Measurements from ENCODE around the gene SLC5A6.

SLC5A6 gene

DNA sequence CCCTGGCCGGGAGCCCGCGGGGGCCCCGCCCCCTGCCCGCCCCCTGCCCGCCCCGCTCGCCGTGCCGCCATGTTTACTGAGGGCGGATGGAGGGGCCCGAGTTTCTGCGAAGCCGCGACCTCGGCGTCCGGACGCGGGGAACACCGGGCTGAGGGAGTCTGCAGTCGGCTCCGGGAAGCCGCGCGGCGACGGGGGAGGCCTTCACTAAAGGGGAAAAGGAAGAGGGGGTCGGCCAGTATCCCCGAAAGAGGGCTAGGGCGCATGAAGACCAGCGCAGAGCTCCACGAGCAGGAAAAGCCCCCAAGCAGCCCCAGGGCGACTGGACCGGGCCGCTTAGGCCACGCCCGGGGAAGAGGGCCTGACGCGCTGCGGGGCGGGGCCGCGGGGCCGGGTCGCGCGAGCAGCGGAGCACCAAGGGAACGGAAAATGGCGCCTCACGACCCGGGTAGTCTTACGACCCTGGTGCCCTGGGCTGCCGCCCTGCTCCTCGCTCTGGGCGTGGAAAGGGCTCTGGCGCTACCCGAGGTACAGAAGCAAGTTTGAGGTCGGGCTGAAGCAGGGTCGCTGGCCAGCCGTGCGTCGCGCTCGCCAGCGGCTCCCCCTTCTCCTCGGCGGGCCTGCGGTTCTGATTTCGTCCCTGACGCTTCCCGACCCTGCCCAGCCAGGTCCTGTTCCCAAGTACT lies at the start of gene SLC5A6, which contains the start of gene ATRAID:
SLC5A6 (minus strand) TSS at position 326 of the 683 bp plus-strand sequence. CDS start 4,618 bp downstream, outside the sequence.
ATRAID (plus strand) TSS at position 99 of the 683 bp plus-strand sequence; CDS start at position 427, 328 bp downstream.
- peak; percentile 95 for DNase-seq

- DNase-seq = no peak
Observed at GRCh38 chr2:27261241-27261925, 49.3 kb upstream of the SLC5A6 start.

GRCh38 chr2:27258051-27258450 lies 46.0 kb upstream of the SLC5A6 start:
- DNase-seq = no peak

GRCh38 chr2:27256855-27257454 lies 44.9 kb upstream of the SLC5A6 start:
- DNase-seq = no peak

- DNase-seq = no peak
Observed at GRCh38 chr2:27255660-27256059, 43.6 kb upstream of the SLC5A6 start.

DNA sequence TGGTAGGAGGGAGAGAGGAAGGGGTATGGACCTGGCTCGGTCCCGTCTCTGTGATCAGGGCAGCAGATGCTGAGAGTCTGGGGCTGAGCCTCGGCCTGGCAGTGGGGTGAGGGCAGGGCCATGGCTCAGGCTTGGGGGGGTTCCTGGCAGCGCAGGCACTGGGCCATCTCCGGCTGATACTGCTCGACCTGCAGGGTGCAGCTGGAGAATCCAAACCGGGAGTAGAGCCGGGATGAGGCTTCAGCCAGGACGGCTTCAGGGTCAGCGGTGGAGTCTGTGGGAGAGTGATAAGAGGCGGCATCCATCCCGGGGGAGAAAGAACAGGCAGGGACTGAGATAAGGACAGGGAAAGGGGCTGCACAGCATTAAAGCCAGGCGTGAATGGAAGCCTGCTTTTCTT lies 43.1 kb upstream of the SLC5A6 start:
- no peak for DNase-seq

DNA sequence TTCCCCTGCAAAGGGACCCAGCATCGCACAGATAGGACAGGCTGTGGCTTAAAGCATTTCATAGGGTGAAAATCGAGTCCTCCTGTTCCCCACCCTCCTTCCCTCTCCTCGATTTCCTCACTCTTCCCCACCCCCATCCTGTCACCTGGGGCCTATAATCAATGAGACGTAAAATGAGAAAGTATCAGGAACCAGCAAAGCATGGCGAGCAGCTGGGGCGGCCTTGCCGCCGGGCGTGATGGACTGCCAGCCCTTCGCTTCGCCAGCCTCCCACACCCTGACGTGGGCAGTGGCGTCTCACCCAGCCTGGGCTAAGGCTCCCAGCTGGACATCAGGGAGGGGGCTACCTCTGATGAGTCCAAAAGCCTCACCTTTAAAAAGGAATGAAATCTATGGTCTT lies 39.7 kb upstream of the SLC5A6 start:
- no peak for DNase-seq

DNA sequence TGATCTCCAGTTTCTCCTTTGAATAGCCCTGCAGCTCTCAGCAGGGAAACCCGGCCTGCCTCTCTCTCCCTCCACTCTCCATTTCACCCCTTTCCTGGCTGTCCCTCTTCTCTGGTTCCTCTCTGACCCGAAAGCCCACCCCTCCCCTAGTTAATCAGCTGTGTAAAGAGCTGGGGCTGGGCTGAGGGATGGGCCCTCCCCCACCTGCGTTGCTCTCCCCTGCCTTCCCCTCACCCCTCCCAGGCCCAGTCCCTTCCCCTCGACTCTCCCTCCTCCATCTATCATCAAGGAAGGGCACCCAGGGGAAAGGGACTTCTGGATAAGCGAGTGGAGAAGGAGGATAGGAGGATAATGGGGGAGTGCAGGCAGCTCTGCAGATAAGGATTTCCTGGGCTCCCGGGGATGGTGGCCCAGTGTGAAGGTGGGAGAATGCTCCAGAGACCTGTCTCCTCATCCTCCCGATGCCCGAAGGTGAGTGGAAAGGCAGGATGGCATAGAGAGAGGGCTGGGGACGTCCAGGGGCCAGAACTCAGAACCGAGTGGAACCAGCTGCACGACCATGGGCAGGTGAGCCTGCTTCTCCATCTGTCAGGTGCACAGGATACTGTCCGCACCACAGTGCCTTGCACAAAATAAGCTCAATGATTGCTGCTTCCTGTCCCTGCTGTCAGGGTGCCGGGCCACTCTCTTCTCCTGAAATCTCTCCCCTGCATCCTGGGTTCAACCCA lies 38.7 kb upstream of the SLC5A6 start:
- DNase-seq = no peak

DNA sequence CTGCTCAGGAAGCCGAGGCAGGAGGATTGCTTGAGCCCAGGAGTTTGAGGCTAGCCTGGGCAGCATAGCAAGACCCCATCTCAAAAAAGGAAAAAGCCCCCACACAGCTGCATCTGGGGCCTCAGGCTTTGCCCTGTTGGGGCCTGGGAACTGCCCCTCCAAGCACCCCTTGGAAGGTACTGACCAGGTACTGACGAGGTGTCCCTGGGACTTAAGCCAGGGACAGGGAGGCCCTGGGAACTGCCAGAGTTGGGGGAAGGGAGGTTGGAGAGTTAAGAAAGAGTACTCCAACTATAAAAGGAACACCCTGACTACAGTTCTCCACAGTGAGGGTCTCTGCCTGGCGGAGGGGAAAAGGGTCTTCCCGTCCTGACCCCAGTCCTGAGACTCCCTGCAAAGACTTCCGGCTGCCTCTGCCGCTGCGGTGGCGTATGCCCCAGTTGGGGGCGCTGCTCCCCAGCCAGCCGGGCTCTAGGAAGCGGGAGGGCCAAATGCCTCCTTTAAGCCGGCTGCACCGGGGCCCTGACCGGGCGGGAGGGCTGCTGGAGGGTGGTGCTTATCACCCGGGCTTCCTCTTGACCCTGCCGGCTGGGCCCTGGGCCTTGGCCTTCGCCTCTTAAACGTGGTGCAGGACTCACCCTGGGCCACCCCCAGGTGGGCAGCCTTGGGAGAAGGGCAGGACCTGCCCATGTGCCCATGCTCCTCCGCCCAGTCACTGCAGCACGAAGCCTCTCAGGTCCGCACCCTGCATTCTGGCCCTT lies 38.0 kb upstream of the SLC5A6 start:
- no peak for DNase-seq

- DNase-seq = no peak
Observed at GRCh38 chr2:27249159-27249890, 37.3 kb upstream of the SLC5A6 start.

- no peak for DNase-seq
Observed at GRCh38 chr2:27247893-27248292, 35.8 kb upstream of the SLC5A6 start.

DNA sequence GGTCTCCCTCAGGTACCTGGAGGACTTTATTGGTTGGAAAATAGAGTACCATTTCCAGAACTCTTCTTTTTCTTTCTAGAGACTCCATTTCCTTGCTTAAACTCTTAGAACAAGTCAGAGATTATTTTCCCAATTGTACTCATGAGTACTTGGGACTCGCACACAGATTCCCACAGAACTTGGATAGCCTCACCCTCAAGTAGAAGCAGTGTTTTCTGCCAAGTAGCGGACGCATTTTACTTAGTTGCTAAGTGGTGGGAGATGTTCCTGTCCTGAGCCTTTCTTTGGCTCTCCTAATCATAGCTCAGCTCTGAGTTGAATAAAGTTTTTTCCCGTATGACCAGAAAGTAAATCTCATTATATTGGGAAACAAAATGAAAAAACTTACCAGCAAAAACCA lies 33.6 kb upstream of the SLC5A6 start:
- no peak for DNase-seq

- DNase-seq = no peak
Observed at GRCh38 chr2:27245116-27245515, 33.0 kb upstream of the SLC5A6 start.

- no peak for DNase-seq
Observed at GRCh38 chr2:27243391-27244130, 31.5 kb upstream of the SLC5A6 start.

GRCh38 chr2:27242614-27242951 lies 30.5 kb upstream of the SLC5A6 start:
- DNase-seq = no peak

DNA sequence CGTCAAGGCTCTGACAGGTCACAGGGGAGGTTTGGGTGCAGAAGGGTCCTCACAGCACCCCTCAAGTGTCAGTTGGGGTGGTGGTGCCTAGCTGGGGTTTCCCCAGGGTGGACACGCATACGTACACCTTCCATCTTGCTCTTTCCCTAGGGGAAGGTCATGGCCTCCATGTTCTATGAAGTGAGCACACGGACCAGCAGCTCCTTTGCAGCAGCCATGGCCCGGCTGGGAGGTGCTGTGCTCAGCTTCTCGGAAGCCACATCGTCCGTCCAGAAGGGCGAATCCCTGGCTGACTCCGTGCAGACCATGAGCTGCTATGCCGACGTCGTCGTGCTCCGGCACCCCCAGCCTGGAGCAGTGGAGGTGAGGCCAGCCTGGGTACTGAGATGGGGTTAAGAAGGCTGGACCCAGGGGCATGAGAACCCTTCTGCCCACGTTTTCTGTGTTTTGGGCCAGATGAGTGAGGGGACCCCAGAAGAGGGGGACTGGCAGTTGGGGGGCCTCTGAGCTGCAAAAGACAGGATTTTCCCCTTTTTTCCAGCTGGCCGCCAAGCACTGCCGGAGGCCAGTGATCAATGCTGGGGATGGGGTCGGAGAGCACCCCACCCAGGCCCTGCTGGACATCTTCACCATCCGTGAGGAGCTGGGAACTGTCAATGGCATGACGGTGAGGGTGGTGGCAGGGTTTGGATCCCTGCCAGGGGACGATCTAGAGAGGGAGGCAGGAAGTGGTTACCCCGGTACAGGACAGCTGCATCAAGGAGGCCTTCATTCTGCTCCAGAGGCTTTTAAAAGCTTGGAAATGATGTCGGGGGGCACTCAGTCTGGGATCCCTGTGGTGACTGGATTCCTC lies 29.9 kb upstream of the SLC5A6 start:
- no peak for DNase-seq

DNA sequence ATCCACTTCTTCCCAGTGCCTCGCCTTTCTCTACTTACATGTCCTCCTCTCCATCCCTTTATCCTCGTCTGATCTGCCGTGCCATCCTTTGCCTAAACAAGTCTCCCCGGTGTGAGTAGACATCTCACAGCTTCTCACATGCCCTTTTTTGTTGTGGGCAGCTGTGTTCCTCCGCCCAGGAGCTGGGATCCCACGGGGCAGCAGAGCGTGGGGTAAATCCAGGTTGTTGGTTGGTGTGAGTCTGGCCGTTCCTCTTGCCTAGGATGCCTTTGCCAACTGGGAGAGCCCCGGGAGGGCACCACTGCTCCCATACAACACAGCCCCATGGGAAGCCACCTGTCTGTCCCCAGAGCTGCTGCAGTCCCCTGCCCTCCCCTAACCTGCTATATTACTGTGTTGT lies 28.3 kb upstream of the SLC5A6 start:
- no peak for DNase-seq

GRCh38 chr2:27238976-27239375 lies 26.9 kb upstream of the SLC5A6 start:
- no peak for DNase-seq

- DNase-seq = no peak
Observed at GRCh38 chr2:27237341-27237945, 25.4 kb upstream of the SLC5A6 start.

- DNase-seq = no peak
Observed at GRCh38 chr2:27236626-27237025, 24.6 kb upstream of the SLC5A6 start.
